GM21576 (cell line): Measurements from ENCODE around the gene ADPRM.
"Not testable (repeated sequence)": the region's sequence is repeated elsewhere in the genome, so short reads cannot be mapped to it uniquely, and the experiment has no call there.

Experiments
- ATAC-seq: cut with Tn5 transposase; IDR thresholded peaks from one replicate; pipeline ENCODE4 v1.9.1; 2021; ENCODE audit warnings: mild to moderate bottlenecking, moderate library complexity; ENCODE audit not compliant: unreplicated experiment

Gene ADPRM

GRCh38 chr17:10698096-10698818 is 863 bp downstream of the ADPRM start:
- ATAC-seq = no peak

- no peak for ATAC-seq
Observed at GRCh38 chr17:10699856-10700255, 2.5 kb downstream of the ADPRM start.

- ATAC-seq = no peak
Observed at GRCh38 chr17:10702574-10702973, 5.2 kb downstream of the ADPRM start.

- no peak for ATAC-seq
Observed at GRCh38 chr17:10705727-10706126, 8.3 kb downstream of the ADPRM start.

- no peak for ATAC-seq
Observed at GRCh38 chr17:10713318-10713717, 15.9 kb downstream of the ADPRM start.

GRCh38 chr17:10716218-10716617 is 18.8 kb downstream of the ADPRM start:
- ATAC-seq = no peak

- ATAC-seq = no peak
Observed at GRCh38 chr17:10718547-10718946, 21.2 kb downstream of the ADPRM start.

- no peak for ATAC-seq
Observed at GRCh38 chr17:10724546-10725195, 27.3 kb downstream of the ADPRM start.

- no peak for ATAC-seq
Observed at GRCh38 chr17:10725262-10725661, 27.9 kb downstream of the ADPRM start.

GRCh38 chr17:10726196-10726595 is 28.8 kb downstream of the ADPRM start:
- no peak for ATAC-seq

- no peak for ATAC-seq
Observed at GRCh38 chr17:10727192-10727591, 29.8 kb downstream of the ADPRM start.

- ATAC-seq = no peak
Observed at GRCh38 chr17:10728331-10728892, 31.0 kb downstream of the ADPRM start.

- ATAC-seq = peak; percentile 61
Observed at GRCh38 chr17:10729334-10730193, 32.2 kb downstream of the ADPRM start, which contains the start of gene TMEM220. Gene TMEM220 (minus strand): TSS chr17:10730023. CDS start chr17:10729851, 172 bp downstream.

- not testable (repeated sequence) for ATAC-seq
Observed at GRCh38 chr17:10730247-10730646, 32.9 kb downstream of the ADPRM start.

GRCh38 chr17:10731408-10731879 is 34.0 kb downstream of the ADPRM start:
- no peak for ATAC-seq

- ATAC-seq = not testable (repeated sequence)
Observed at GRCh38 chr17:10732121-10732520, 34.7 kb downstream of the ADPRM start.

- no peak for ATAC-seq
Observed at GRCh38 chr17:10733666-10734065, 36.3 kb downstream of the ADPRM start.

- no peak for ATAC-seq
Observed at GRCh38 chr17:10735251-10735650, 37.9 kb downstream of the ADPRM start.

GRCh38 chr17:10735821-10736220 is 38.4 kb downstream of the ADPRM start:
- ATAC-seq = no peak

GRCh38 chr17:10737168-10737622 is 39.8 kb downstream of the ADPRM start:
- ATAC-seq = no peak

- no peak for ATAC-seq
Observed at GRCh38 chr17:10737736-10738135, 40.3 kb downstream of the ADPRM start.
